NB4 (cell line): ENCODE results near the gene EXOC1L.

ENCODE experiments used
- DNase-seq: peaks from one replicate; pipeline ENCODE4 v3.0.0; 2010; ENCODE audit warnings: low read depth
- H3K4me3 ChIP-seq: one replicate; pipeline ENCODE4 v1.5.1; 2011; ENCODE audit warnings: mild to moderate bottlenecking, low read depth, low read length, moderate library complexity
- MYC ChIP-seq: IDR thresholded peaks from 2 replicates; pipeline ENCODE4 v1.6.1; 2011; ENCODE audit warnings: low read depth, low read length
- POLR2A ChIP-seq: IDR thresholded peaks from 2 replicates; pipeline ENCODE4 v1.6.1; 2011; ENCODE audit warnings: mild to moderate bottlenecking; ENCODE audit not compliant: insufficient read length; ENCODE audit errors: extremely low read depth
- TF ChIP-seq, protein P1 (sequence below): IDR thresholded peaks from 2 replicates; pipeline ENCODE4 v1.6.1; 2011; ENCODE audit warnings: low read depth, low read length
- TF ChIP-seq, protein P2 (sequence below): IDR thresholded peaks from one replicate; pipeline ENCODE4 v1.5.1; 2012; ENCODE audit warnings: low read depth, low read length

Gene EXOC1L

DNA sequence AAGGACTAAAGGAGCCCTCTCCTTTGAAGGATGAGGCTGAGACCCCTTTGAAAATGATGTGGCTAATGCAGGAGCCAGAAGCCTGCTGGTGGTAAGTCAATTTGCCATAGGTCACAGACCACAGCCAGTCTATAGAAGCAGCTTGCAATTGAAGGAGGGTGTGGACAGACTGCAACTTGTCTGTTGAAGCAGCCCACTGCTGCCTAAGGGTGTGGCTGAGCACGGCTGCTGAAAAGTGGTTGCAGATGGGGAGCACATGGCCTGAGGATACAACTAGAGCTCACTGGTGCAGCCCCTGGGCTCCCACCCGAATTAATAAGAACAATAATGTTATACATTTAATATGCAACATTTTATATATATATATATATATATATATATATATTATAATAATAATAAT lies 11.4 kb upstream of the EXOC1L start:
- TF ChIP-seq, protein P1, sequence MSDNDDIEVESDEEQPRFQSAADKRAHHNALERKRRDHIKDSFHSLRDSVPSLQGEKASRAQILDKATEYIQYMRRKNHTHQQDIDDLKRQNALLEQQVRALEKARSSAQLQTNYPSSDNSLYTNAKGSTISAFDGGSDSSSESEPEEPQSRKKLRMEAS: no peak
- TF ChIP-seq POLR2A (no peak), MYC (no peak)
- TF ChIP-seq, protein P2, sequence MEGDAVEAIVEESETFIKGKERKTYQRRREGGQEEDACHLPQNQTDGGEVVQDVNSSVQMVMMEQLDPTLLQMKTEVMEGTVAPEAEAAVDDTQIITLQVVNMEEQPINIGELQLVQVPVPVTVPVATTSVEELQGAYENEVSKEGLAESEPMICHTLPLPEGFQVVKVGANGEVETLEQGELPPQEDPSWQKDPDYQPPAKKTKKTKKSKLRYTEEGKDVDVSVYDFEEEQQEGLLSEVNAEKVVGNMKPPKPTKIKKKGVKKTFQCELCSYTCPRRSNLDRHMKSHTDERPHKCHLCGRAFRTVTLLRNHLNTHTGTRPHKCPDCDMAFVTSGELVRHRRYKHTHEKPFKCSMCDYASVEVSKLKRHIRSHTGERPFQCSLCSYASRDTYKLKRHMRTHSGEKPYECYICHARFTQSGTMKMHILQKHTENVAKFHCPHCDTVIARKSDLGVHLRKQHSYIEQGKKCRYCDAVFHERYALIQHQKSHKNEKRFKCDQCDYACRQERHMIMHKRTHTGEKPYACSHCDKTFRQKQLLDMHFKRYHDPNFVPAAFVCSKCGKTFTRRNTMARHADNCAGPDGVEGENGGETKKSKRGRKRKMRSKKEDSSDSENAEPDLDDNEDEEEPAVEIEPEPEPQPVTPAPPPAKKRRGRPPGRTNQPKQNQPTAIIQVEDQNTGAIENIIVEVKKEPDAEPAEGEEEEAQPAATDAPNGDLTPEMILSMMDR: no peak
- DNase-seq: no peak
- H3K4me3 ChIP-seq: no peak overlapping the region

DNA sequence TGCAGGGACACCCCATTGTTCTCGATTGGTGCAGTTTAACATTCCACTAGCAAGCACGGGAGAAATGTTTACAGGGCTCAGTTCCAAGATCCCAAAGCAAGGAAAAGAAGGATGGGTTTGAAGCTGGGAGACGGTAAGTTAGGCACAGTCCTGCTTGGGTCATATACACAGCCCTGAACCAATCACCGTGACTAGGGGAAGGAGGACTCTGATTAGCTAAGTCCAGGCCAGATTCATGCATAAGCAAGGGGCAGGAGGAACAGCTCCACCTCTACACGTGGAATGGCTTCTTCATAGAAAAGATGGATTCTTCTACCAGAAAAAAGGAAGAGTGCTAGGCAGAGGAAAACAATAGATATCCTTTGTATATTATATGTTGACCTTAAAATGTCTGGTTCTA lies 11.0 kb upstream of the EXOC1L start:
- no peak overlapping the region for H3K4me3 ChIP-seq
- TF ChIP-seq MYC (no peak), POLR2A (no peak)
- TF ChIP-seq, protein P1: no peak
- TF ChIP-seq, protein P2: no peak
- no peak for DNase-seq

DNA sequence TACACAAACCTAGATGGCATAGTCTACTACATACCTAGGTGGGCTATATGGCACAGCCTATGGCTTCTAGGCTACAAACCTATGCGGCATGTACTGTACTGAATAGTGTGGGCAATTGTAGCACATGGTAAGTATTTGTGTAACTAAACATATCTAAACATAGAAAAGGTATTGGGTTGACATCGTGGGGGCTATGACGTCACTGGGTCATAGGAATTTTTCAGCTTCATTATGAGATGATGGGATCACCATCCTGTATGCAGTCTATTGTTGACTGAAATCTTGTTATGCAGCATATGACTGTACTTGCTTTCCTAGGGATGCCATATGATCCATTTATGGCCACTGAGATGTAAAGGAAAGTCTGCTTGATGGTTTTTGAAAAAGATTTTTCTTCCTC lies 1.9 kb upstream of the EXOC1L start:
- TF ChIP-seq, protein P1: no peak
- no peak overlapping the region for H3K4me3 ChIP-seq
- DNase-seq: no peak

DNA sequence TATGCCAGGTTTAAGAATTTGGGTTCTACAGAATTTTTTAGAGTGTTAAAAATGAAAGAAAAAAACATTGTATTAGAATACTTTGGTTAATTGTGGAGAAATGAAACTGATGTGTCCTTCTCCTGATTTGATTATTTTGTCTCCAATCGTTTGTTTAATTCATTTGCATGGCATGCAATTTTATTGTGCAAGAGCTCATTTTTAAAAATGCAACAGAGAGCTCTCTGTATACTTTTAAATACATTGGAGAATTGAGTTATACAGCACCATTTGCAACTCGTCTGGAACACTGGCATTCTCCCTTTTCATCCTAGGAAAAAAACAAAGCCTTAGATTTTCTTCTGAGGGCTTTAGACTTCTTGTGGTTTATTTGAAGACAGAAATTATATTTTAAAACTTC lies 689 bp downstream of the EXOC1L start:
- TF ChIP-seq, protein P2: no peak
- TF ChIP-seq, protein P1: no peak
- no peak for TF ChIP-seq MYC
- TF ChIP-seq POLR2A: no peak
- no peak for DNase-seq
- no peak overlapping the region for H3K4me3 ChIP-seq

DNA sequence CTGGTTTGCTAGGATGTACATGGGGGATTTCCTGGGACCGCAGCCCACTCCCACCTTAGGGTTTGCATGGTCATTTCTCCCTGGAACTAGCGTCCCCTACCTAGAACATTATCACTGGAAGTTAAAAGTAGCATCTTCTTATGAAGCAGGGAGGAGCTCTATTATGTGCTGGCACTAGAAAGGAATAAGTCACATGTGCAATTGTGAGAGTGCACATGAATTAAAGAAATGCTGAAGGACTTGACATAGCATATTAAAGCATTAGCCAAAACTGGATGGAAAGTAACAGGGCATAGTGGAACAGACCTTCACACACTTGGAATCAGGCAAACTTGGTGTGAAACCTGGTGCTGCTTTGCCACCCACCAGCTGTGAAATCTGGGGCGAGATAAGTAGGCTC lies 2.7 kb downstream of the EXOC1L start:
- TF ChIP-seq, protein P1: no peak
- TF ChIP-seq, protein P2: no peak
- no peak for TF ChIP-seq POLR2A
- TF ChIP-seq MYC: no peak
- DNase-seq: no peak

DNA sequence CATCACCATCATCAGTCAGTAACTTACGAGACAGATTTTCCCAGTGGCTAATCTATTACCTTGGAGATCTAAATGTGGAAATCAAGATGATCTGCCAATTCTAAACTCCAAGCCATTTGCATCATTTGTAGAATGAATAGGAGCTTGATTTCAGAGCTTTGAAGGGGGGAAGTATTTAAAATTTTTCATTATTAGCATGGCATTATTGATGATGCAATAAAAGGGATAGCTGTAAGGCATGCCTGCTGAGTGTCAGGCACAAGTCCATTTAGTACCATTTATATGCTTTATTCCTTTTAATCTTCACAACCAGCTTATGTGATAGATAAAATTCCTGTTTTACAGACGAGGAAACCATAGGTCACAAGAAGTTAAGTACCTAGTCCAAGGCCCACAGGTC lies 5.3 kb downstream of the EXOC1L start:
- H3K4me3 ChIP-seq: no peak overlapping the region
- no peak for DNase-seq
- TF ChIP-seq MYC (no peak), POLR2A (no peak)
- TF ChIP-seq, protein P1: no peak

More for the DNA sequence above, 2.7 kb downstream of the EXOC1L start:
- no peak overlapping the region for H3K4me3 ChIP-seq

DNA sequence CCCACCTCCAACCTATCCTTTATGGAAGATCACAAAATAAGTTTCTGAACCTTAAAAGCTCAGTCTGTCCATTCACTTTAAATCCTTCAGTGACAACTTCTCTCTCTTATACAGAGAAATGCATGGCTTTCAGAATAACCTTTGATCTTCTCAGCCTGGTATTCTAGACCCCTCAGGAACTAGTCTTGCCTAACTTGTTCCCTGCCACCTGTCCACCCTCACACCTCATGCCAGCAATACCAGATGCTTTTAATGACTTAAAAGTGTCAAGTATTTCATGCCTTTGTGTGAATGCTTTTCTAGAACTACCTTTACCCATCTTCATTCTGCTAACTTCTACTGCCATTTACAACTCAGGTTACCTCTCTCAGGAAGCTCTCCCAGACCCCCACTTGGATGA lies 7.4 kb downstream of the EXOC1L start:
- H3K4me3 ChIP-seq: no peak overlapping the region
- DNase-seq: no peak

More for the DNA sequence above, 7.4 kb downstream of the EXOC1L start:
- TF ChIP-seq MYC (no peak), POLR2A (no peak)
- TF ChIP-seq, protein P2: no peak
- TF ChIP-seq, protein P1: no peak
